NCI-H2227 treated with DMSO at 0.1 percent for 48 hours (cell line): Measurements from ENCODE around the gene DDX24.
A peak's percentile ranks its signal among the peaks of the same experiment; 100 is the strongest.

Experiments used
- DNase-seq: peaks from one replicate; lab custom pipeline; 2025; lab: John Stamatoyannopoulos, UW

Gene DDX24, protein sequence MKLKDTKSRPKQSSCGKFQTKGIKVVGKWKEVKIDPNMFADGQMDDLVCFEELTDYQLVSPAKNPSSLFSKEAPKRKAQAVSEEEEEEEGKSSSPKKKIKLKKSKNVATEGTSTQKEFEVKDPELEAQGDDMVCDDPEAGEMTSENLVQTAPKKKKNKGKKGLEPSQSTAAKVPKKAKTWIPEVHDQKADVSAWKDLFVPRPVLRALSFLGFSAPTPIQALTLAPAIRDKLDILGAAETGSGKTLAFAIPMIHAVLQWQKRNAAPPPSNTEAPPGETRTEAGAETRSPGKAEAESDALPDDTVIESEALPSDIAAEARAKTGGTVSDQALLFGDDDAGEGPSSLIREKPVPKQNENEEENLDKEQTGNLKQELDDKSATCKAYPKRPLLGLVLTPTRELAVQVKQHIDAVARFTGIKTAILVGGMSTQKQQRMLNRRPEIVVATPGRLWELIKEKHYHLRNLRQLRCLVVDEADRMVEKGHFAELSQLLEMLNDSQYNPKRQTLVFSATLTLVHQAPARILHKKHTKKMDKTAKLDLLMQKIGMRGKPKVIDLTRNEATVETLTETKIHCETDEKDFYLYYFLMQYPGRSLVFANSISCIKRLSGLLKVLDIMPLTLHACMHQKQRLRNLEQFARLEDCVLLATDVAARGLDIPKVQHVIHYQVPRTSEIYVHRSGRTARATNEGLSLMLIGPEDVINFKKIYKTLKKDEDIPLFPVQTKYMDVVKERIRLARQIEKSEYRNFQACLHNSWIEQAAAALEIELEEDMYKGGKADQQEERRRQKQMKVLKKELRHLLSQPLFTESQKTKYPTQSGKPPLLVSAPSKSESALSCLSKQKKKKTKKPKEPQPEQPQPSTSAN

DNA sequence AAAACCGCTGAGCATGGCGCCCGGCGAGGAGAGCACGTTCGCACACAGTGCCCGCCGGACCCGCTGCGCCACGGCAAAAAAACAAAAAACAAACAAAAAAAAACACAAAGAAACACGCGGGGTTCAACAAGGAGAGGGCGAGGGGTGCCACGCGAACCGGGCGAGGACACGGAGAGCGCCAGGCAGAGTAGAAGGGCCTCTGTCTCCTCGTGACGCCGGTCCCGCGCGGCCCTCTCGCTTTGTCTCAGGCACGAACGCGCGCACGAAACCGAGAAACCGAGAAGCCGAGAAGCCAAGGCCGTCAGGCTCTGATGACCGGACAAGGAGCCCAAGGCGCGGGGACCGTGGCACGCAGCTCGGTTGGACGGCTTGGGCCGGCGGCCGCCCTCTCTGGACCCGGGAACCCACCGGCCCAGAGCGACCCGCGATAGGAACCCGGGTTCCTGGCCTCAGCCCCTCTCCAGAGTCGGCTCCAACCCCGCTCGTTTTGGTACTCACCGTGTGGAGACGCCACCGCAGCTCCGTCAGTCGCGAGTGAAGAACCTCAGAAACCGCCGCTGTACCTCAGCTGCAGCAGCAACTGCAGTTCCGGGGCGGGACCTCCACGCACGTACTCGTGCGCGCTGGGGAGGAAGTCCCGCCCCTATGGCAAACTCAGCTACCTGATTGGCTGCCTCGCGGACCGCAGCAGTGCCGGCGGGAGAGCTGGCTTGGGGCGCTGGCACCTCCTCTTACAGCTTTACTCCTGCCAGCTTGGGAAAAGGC lies at the start of gene DDX24, which contains the start of gene IFI27L1:
Gene DDX24 (minus strand): TSS at position 582 of the 765 bp plus-strand sequence. CDS start 1,460 bp downstream, outside the sequence.
Gene IFI27L1 (plus strand): TSS at position 690 of the 765 bp plus-strand sequence. CDS start 15,628 bp downstream, outside the sequence.
- peak; percentile 81 for DNase-seq

DNA sequence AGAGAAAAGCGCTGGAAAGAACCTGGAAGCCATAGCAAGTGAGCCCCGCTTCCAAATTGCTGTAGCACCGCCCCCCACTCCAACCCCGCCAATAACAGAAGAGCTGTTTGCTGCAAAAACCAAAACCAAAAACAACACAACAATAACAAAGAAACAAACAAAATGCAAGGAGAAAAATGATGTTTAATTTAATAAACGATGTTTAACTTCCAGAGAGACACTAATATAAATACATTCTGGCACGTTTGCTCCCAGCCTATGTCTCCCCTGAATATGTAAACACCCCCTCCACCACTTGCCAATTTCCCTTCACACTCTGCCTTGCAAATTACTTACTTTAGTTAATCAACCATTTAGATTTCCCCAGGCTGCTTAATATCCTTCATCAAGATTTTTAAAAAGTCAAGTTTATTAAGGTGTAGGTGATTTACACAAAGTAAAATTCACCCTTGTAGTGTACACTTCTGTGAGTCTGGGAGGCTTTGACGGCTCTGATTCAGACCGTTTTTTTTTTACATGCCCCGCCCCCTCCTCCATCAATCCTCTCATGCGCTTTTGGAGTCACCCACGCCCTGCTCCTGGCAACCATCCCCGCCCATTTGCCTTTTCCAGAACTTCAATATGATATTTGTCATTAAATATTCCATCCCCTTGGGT lies 48.9 kb upstream of the DDX24 start:
- peak; percentile 49 for DNase-seq

DNA sequence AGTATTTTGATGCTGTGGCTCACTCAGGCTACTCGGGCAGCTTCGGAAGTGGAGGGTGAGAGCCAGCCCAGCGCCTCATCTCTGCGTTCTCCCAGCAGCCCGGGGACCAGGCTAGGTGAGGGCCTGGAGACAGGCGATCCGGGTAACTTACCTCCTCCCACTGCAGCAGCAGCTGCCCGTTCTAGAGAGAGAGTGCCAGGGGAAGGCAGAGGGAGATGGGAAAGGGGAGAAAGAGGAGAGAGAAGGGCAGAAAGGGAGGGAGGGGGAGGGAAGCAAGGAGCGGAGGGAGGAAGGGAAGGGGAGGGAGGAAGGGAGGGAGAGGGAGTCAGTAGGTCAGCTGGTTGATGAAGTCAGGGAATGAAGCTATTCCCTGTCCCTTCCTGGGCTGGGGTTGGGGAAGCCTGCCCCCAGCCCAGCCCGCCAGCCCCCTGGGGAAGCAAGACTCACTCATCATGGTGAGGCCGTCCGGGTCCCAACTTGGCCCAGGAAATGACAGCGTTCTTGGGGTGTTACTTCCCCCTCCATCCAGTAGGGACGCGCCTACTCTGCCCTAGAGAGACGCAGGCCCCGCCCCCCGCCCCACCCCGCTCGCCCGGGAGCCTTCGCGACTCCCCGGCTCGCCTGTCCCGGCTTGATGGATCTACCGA lies 48.2 kb upstream of the DDX24 start, which contains the start of gene IFI27L2:
Gene IFI27L2 (minus strand): TSS at position 494 of the 647 bp plus-strand sequence. CDS start 40 bp downstream, at position 454.
- DNase-seq: peak; percentile 74

DNA sequence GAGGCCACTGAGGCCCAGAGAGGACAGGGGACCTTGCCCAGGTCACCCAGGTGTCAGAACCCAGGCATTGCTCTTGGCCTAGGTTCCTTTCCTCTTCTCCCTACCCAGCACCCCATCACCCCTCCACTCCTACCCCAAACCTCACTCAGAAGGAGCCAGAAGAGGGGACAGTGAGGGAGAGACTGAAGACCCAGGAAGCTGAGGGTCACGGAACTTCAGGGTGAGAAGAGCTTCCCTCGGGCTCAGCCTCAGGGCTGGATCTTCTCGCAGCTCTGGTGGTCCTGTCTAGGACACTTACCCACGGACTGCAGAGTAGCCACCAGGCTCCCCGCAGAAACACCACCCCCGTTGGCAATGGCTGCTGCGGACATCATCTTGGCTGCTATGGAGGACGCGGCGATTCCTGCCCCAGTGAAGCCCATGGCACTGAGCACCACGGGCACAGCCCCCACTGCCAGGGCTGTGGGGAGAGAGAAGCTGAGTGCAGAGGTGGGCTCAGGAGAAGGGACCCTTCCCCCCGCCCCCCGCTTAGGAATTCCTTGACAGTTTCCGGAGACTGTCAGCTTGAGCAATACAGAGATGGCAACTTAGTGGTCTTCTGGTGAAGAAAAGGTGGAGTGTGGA lies 47.3 kb upstream of the DDX24 start:
- DNase-seq: no peak

DNA sequence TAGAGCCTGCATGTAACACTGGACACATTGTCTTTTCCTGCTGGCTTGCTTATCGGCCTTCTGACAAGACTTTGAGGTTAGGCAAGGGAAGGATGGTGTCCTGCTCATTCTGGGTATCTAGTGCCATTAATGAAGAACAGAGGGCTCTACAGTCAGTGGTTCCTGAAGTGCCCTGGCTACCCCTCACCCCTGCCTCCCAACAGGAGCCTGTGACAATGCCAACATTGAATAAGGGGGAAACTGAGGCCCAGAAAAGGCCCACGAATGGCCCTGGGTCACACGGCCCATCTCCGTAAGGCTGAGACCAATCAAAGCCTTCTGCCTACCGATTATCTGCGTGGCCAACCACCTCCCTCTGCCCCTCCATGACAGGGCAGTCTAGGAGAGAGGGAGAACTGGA lies 46.3 kb upstream of the DDX24 start:
- no peak for DNase-seq

DNA sequence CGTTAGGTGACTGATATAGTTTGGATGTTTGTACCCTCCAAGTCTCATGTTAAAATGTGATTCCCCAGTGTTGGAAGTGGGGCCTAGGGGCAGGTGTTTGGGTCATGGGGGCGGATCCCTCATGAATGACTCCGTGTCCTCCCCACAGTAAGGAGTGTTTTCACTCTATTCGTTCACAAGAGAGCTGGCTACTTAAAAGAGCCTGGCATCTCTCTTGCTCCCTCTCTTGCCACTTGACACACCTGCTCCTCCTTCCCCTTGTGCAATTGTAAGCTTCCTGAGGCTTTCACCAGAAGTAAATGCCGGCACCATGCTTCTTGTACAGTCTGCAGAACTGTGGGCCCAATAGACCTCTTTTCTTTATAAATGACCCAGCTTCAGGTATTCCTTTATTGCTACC lies 45.8 kb upstream of the DDX24 start:
- no peak for DNase-seq

DNA sequence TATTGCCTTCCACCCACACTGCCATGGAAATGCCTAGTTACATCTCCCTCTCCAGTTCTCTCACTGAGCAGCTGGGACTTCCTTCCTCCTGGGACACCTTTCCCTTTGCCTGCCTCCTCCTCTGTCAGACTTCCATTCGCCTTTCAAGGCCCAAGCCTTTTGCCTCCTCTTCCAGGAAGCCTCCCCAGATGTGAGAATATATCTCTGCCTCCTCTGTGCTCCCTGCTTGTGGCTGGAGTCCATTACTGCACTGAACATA lies 45.3 kb upstream of the DDX24 start:
- no peak for DNase-seq

DNA sequence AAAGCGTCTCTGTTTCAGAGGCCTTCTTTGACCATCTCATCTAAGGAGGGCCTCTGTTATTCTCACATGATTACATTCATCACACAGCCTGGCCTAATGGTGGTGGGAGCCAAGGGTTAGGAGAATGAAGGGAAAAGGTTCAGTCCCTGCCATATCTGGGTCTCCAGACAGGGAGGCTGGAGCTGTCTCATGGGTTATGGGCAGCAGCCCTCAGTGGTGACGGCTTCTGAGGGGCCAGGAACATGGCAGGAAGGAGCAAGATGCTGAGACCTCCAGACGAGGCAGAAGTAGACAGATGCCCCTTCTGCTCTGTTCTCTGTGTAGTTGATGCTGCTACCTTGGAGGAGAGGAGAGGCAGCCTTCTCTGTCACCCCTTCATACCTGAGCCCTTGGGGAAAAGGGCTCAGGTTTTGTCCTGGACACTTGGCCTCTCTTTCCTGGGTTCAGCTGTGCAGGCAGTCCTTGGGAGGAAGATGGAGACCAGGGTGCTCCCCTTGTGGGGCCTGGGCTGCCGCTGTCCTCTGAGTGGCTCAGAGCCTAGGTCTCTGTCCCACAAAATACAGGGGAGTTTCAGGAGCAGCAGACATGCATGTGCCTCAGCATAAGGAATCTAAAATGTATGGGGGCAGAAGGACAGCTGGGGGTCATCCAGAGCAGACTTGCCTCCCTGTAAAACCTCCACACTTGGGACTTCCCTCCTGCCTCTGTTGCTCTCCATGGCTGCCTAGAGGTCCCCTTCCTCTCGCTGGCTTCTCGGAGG lies 44.8 kb upstream of the DDX24 start:
- DNase-seq: no peak

DNA sequence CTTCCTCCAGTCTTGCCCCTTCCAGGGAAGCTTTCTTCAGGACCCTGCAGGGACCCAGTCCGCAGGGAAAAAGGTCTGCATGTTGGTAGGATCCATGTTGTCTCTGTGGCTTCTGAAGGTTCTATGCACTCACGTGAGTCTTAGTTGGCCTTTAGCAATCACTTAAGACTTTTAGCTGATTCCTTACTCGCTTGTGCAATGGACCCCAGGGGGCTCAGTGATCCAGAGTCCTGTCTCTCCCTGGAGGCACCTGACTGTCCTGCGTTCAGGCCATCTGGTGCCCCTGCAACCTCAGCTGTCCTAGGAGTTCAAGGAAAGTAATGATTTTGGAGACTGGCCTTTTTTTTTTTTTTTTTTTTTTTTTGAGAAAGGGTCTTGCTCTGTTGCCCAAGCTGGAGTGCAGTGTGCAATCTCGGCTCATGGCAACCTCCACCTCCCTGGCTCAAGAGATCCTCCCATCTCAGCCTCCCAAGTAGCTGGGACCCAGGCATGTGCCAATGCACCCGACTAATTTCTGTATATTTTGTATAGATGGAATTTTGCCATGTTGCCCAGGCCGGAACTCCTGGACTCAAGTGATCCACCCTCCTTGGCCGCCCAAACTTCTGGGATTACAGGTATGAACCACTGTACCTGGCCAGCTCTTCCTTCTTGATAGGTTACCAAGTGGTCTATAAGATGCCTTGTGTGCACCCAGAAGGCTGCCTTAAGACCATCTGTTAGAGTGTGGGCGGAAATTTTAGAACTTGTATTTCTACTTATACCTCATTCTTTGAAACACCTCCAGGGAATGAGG lies 43.8 kb upstream of the DDX24 start:
- DNase-seq: no peak

DNA sequence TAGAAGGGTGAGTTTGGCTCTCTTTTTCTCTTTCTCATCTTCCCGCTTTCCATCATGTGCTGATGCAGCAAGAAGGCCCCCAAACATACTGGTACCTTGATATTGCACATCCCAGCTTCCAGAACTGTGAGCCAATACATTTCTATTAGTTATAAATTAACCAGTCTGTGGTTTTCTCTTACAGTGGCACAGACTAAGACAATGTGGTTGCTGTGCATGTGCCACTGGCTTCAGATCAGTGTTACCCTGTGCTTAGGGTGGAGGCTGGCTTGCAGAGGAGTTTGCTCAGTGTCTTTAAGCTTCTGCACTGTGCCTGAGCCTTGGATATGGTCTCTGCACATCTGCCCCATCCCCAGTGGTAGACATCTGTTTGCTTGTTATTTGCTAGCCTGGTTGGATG lies 42.9 kb upstream of the DDX24 start:
- DNase-seq: no peak

DNA sequence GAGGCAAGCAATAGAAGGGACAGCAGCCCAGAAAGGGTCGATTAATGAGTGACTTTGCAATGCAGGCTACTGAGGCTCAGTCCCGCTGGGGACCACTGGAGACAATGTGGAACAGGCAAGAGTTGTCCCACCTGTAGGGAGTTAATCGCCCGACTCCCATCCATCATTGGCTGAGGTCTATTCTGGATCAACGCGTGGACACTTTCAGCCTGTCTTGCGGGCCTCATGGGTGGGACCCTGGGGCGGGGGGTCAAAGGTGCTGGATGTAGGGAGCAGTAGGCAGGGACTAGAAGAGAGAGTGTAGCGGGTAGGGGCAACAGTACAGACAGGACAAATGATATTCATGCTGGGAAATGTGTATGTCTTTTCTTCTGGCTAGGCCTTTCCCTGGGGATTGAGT lies 42.3 kb upstream of the DDX24 start:
- DNase-seq: no peak

DNA sequence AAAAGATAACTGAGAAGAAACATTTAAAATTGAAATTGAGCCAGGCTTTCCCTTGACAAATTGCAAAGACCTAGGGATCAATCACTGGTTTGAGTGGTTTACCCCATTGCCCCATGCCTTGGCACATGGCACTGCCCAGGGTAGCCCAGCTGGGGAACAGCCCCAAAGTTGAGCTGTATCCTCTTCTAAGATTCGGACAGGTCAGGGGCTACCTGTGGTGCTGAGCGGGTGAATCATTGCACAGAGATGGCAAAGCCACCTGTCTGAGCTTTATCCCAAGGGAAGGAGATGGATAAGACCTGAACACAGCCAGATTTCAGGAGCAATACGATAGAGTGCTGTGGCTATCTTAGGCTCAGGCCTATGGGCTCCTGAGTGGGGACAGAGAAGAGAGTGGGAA lies 41.4 kb upstream of the DDX24 start:
- DNase-seq: no peak

DNA sequence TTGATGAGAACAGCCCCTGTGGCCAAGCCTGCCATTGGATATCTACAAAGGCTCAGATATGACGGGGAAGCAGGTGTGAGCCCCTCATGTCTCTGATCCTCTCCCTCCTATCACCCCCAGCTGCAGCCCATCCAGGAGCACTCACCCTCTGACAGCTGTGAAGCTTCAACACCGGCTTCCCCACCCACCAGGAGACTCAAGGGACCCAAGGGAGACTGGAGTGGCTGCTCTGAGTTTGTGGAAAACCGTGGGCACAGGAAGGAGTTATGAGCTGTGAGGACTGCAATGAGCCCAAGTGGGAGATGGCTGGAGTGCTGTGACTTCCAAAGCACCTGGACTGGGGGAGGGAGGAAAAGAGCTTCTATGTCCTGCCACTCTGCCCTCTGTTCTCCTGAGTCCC lies 40.5 kb upstream of the DDX24 start:
- no peak for DNase-seq

DNA sequence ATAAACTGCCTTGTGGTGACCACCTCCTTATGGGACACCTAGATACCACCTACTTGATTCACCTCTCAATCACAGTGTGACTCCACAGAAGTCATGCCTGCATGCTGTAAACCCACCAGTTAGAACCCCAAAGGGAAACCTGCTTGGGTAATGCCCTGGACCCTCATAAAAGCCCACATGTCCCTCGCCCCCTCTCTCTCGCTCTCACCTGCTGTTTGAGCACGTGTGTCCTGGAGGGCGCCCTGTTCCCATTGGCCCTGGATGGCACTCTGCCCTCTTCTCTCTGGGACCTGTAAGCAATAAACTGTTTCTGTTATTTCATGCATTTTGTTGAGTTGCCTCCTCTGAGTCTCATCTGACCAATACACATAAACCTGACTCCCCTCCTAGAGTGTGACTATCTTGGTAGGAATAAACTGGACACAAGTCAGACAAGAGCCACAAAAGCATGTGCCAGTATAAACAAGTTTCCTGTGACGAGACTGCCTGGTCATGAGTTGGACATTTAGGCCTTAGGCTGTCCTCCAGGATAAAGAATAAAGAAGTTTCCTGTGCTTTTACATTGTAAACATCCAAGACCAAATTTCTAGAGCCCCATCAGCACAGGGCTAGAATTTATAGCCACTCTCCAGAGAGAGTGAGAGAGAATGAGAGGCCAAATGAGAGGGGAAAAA lies 39.8 kb upstream of the DDX24 start:
- no peak for DNase-seq

DNA sequence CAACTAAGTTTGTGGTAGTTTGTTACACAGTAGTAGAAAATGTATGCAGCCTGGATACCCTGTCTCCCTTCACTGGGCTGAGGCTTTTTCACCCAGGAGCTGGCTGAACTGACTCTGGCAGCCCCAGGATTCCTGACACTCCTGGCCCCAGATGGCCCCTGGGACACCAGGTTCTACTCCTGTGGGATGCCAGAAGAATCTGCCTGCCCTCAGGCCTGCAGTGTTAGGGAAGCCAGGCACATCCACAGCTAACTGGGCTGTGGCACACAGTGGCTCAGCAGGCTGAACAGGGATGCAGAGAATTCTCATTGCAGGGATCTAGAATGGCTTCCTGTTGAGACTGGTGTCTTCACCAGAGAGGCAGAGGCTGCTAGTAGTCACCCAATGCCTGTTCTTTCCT lies 38.1 kb upstream of the DDX24 start:
- DNase-seq: no peak

DNA sequence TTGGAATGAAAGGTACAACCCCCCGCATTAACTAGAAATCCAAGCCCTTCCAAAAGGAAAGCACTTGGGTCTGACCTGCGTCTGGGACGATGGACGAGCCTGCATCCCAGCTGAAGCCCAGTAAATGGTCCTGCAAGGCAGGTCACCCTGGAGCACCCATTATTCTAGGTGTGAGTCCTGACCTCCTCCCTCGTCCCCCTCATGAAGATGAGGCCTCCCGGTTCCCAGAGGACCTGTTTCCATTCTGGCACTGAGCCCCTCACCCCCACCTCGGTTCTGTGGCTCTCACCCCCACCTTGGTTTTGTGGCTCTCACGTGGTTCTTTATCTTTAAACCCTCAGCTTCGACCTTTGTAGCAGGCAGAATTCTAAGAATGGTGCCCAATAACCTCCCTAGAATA lies 36.9 kb upstream of the DDX24 start:
- DNase-seq: no peak

DNA sequence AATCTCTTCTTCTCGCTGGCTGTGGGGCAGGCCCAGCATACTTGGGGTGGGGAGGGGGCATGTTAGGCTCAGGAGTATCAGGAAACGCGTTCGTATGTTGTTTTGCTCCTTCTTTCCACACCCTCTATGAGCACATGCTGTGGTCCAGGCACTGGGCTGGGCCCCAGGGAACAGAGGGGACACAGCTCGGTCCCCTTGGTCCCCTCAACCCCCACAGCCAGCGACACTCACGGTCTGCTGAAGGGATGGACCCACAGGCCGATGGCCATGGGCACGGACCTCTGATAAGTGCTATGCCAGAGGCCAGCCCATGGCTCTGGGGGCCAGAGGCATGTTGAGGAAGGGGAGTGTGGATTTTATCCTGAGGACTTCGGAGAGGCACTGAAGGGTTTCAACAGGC lies 35.7 kb upstream of the DDX24 start:
- DNase-seq: no peak

DNA sequence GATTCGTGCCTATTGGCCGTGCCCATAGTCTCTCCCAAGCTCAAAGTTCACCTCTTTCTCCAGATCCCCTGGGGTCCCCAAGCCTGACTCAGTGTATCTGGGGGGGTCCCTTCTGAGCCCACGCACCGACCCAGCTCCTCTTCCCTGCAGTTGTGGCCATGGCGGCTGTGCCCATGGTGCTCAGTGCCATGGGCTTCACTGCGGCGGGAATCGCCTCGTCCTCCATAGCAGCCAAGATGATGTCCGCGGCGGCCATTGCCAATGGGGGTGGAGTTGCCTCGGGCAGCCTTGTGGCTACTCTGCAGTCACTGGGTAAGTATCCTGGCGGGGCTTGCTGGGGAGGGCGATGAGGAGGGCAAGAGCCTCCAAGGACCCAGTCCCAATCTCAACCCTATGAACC lies 34.6 kb upstream of the DDX24 start:
- DNase-seq: no peak
